Keratinocyte (primary cell): ENCODE data around the gene MRPL52.

ENCODE experiments used
- CTCF ChIP-seq, 3 experiments: IDR thresholded peaks in 1 of 3; conservative IDR thresholded peaks in 1 of 3; optimal IDR thresholded peaks in 1 of 3; 2 replicates in 2 of 3; 3 replicates in 1 of 3; pipeline versions ENCODE3 to v1.5.1; 2011; ENCODE audit warnings: low read length in 3 of 3, mild to moderate bottlenecking in 3 of 3, moderate library complexity in 2 of 3, control low read depth in 1 of 3, inconsistent platforms in 1 of 3; ENCODE audit not compliant: insufficient read depth in 2 of 3; ENCODE audit errors: extremely low read depth in 1 of 3
- EZH2 ChIP-seq: IDR thresholded peaks from one replicate; pipeline ENCODE4 v1.6.1; 2012; ENCODE audit warnings: inconsistent platforms, mild to moderate bottlenecking, low read length, moderate library complexity

GRCh38 chr14:22803687-22803974 lies 26.1 kb upstream of the MRPL52 start:
- TF ChIP-seq CTCF (optimal IDR thresholded peaks at IDR 0.05 in 1 of 3, IDR thresholded peaks at IDR 0.05 in 1 of 3, conservative IDR thresholded peaks at IDR 0.05 in 1 of 3; ENCODE audit: extremely low read depth in 1 of 3, insufficient read depth in 2 of 3, low read length in 3 of 3) (no peak), EZH2 (no peak)
